AG09319 (cell line): ENCODE data around the gene HEPHL1.

ENCODE experiments used
- DNase-seq: peaks from one replicate; pipeline ENCODE4 v3.0.0-alpha.2; 2010; ENCODE audit warnings: low read depth; ENCODE audit errors: extremely low read depth
- TF ChIP-seq, protein P1 (sequence below): IDR thresholded peaks from 2 replicates; pipeline ENCODE4 v1.5.1; 2011; ENCODE audit warnings: low read depth, mild to moderate bottlenecking, inconsistent platforms, low read length, moderate library complexity

The HEPHL1 gene

DNA sequence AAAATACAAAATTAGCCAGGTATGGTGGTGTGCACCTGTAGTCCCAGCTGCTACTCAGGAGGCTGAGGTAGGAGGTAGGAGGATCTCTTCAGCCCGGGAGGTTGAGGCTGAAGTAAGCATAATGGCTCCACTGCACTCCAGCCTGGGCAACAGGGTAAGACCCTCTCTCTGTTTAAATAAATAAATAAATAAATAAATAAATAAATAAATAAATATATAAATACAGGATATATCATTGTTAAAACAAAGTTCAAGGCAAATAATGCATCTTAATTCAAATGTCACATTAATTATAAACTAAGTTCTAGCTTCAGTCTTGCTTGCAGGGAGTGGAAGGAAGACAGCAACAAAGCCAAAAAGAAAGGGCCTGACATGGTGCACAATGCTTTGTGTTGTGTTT is 63.0 kb downstream of the HEPHL1 start:
- DNase-seq = no peak
- TF ChIP-seq, protein P1, sequence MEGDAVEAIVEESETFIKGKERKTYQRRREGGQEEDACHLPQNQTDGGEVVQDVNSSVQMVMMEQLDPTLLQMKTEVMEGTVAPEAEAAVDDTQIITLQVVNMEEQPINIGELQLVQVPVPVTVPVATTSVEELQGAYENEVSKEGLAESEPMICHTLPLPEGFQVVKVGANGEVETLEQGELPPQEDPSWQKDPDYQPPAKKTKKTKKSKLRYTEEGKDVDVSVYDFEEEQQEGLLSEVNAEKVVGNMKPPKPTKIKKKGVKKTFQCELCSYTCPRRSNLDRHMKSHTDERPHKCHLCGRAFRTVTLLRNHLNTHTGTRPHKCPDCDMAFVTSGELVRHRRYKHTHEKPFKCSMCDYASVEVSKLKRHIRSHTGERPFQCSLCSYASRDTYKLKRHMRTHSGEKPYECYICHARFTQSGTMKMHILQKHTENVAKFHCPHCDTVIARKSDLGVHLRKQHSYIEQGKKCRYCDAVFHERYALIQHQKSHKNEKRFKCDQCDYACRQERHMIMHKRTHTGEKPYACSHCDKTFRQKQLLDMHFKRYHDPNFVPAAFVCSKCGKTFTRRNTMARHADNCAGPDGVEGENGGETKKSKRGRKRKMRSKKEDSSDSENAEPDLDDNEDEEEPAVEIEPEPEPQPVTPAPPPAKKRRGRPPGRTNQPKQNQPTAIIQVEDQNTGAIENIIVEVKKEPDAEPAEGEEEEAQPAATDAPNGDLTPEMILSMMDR = no peak

DNA sequence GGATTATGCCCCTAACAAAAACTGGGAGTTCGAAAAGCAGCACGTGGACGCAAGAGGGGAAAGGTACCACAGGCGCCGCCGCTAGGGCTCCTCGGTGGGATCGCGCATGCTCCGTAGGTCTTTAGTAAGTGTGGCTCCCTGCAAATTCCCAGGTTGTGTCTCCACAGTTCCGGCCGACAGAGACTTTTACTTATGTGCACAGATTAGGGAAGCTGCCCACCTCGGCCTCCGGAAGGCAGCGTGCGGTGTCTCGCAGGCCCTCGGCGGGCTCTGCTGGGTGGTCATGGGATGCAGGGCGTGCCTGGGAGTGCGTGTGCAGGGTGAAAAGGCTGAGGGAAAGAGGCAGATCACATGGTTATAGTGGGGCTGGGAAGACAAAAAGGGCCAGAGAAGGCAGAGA is 67.8 kb downstream of the HEPHL1 start:
- TF ChIP-seq, protein P1 = no peak
- no peak for DNase-seq

DNA sequence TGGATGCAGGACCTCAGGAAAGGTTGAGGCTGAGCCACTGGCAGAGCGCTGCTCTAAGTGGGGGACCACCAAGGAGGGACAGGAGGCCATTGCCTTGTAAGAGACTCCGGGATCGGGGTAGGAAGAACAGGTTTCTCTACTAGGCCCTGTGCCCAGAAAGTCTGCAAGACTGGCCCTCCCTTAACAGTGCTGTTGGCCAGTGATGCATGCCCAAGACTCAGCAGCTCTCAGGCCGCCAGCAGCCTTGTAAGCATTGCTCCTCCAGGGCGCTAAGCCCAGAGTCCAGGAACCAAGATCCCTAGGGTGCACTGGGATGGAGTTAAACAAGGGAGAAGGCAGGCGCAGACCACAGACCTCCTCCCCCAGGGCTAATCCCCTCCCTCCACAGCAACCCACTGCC is 68.2 kb downstream of the HEPHL1 start:
- TF ChIP-seq, protein P1 = no peak
- DNase-seq = no peak

DNA sequence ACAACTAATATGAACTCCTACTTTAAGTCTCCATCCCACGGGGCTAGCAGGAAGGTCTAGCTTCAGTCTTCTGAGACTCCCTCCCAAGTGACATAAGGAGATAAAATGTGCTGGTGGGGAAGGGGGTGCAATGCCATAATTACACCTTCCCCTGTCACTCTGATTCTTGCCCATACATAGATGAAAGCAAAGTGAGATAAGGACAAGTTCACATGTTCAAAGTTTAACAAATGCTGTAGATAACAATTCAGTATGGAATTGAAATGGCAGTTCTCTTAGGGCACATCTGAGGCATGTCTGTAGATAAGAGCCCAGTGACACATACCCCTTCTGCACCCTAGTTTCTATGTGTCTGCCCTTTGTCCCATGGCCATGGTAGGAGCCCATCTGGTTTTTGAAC is 69.2 kb downstream of the HEPHL1 start:
- TF ChIP-seq, protein P1 = no peak

GRCh38 chr11:94091091-94091490 is 69.9 kb downstream of the HEPHL1 start:
- TF ChIP-seq, protein P1 = no peak
- no peak for DNase-seq

More for the DNA sequence above, 69.2 kb downstream of the HEPHL1 start:
- no peak for DNase-seq

DNA sequence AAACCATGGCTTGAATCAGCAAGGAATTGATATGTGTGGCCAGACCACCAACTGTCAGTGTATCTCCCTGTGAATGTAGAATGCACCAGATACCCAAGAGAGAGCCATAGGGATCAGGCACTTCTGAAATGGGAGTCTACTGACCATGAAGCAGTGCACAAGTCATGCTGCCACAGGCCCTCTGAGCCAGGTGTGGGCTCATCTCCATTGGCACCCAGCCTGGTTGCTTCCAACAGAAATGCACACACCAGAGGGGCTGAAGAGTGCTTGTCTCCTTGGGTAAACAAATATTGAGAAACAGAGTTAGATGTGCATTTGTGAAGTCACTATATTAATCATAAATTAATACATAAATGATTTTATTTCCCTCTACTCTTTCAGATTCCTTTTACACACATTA is 79.1 kb downstream of the HEPHL1 start:
- no peak for DNase-seq
- TF ChIP-seq, protein P1 = no peak

- TF ChIP-seq, protein P1 = no peak
- no peak for DNase-seq
Observed at GRCh38 chr11:94103471-94103870, 82.3 kb downstream of the HEPHL1 start.
